ENCODE measurements around the gene SLC25A19.

- no peak for TF ChIP-seq GABPA (IDR thresholded peaks at IDR 0.05; ENCODE audit: low read depth)
- TF ChIP-seq TAF1 (IDR thresholded peaks at IDR 0.05; ENCODE audit: borderline replicate concordance, low read depth, low read length), result no peak
- TF ChIP-seq, protein P1, sequence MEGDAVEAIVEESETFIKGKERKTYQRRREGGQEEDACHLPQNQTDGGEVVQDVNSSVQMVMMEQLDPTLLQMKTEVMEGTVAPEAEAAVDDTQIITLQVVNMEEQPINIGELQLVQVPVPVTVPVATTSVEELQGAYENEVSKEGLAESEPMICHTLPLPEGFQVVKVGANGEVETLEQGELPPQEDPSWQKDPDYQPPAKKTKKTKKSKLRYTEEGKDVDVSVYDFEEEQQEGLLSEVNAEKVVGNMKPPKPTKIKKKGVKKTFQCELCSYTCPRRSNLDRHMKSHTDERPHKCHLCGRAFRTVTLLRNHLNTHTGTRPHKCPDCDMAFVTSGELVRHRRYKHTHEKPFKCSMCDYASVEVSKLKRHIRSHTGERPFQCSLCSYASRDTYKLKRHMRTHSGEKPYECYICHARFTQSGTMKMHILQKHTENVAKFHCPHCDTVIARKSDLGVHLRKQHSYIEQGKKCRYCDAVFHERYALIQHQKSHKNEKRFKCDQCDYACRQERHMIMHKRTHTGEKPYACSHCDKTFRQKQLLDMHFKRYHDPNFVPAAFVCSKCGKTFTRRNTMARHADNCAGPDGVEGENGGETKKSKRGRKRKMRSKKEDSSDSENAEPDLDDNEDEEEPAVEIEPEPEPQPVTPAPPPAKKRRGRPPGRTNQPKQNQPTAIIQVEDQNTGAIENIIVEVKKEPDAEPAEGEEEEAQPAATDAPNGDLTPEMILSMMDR (IDR thresholded peaks at IDR 0.05), result no peak
- TF ChIP-seq EZH2phosphoT487 (IDR thresholded peaks at IDR 0.05; ENCODE audit: borderline replicate concordance, low read depth), result no peak
- no peak for TF ChIP-seq POLR2AphosphoS5 (IDR thresholded peaks at IDR 0.05; ENCODE audit: low read depth, low read length)
- no peak for TF ChIP-seq YY1 (IDR thresholded peaks at IDR 0.05; ENCODE audit: low read depth)
- TF ChIP-seq TEAD4 (IDR thresholded peaks at IDR 0.05; ENCODE audit: borderline replicate concordance, insufficient read depth), result no peak
- TF ChIP-seq SMC3 (IDR thresholded peaks at IDR 0.05; ENCODE audit: low read depth, low read length), result no peak
- TF ChIP-seq JUND (IDR thresholded peaks at IDR 0.05), result no peak
- no peak for TF ChIP-seq MEF2A (IDR thresholded peaks at IDR 0.05; ENCODE audit: borderline replicate concordance, low read depth)
- no peak for TF ChIP-seq MXI1 (IDR thresholded peaks at IDR 0.05; ENCODE audit: low read depth, low read length)
- TF ChIP-seq RCOR1 (IDR thresholded peaks at IDR 0.05; ENCODE audit: low read length), result no peak
- no peak for TF ChIP-seq MAX (IDR thresholded peaks at IDR 0.05; ENCODE audit: low read depth)
- no peak for TF ChIP-seq REST (IDR thresholded peaks at IDR 0.05; ENCODE audit: low read depth, low read length)
Measured at GRCh38 chr17:75307957-75308731, 18.9 kb upstream of the SLC25A19 start.

Data from SK-N-SH (cell line).